Activated T-helper 9 cell treated with anti-CD3 and anti-CD28 coated beads, Interleukin-2, amount 50 U/mL, for 16 hours (primary cell): ENCODE measurements around the gene OR2T8.

Experiments used
- DNase-seq: peaks from one replicate; pipeline ENCODE4 v3.0.0-alpha.2; 2020; ENCODE audit warnings: low read depth

The OR2T8 gene

GRCh38 chr1:247962911-247963588, 43.0 kb downstream of the OR2T8 start:
- no peak for DNase-seq

DNA sequence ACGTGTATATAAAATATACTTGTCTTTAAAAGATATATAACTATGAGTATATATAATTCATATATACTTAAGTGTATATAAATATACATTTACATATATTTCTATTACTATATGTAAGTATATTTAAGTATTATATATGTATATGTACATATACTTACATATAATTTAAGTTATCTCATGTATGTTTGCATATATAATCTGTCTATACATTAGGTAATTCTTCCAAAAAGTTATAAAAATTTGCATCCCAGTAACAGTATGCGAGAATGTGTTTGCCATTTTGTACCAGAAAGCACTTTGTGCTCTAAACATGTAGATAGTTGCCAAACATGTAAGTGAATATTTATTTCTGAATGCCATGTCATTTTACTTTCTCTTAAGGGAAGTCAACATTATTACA, 44.9 kb downstream of the OR2T8 start, which contains the start of gene OR2AK2:
OR2AK2 (plus strand) TSS at position 301 of the 400 bp plus-strand sequence. CDS start 144 bp downstream, outside the sequence.
- no peak for DNase-seq

GRCh38 chr1:247966532-247967204, 46.6 kb downstream of the OR2T8 start:
- no peak for DNase-seq
